GM21737 (cell line): ENCODE results near the gene HMCN1.

Source experiments
- ATAC-seq: cut with Tn5 transposase; IDR thresholded peaks from one replicate; pipeline ENCODE4 v1.9.1; 2021; ENCODE audit warnings: mild to moderate bottlenecking, moderate library complexity; ENCODE audit not compliant: unreplicated experiment

Gene HMCN1

DNA sequence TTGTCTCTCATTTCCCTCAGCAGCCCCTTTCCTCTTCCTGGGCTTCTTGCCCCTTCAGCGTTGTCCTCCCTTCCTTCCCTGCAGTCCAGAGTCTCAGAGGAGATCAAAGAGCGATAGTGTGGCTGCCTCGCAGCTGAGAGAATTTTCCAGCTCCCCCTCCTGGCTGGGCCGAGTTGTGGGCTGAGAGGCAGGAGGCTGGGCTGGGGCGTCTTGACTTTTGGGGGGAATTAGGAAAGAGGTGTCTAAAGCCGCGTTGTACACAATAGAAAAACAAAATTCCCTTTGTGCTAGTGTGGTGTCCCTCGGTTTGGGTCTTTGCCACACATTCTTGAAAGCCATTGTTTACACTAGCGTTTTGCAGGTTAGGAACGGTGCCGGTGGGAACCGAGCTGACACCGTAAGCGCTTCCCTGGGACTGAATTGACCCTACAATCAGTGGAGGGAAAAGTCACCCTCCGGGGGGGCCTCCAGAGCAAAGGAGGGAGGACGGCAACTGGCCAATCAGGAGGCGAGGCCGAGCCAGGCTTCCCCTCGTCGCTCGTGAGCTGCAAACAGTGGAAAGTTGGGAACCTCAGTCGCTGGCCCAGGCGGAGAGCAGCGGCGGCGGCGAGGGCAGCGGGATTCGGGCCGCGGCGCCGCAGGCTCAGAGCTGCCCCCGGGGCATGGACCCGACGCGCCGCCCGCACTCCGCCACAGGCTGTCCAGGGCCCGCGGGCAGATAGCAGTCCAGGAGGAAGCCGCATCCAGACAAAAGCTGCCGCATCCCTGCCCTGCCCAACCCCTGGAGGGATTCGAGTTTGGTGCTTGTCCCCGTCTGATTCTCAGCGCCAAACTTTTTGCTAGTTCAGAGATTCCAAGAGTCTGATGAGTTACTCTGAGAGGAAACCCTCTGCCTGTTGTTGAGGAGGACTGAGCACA lies at the start of gene HMCN1:
Gene HMCN1, plus strand, starts transcription at position 574 of the 918 bp plus-strand sequence. CDS start 389 bp downstream, outside the sequence.
- ATAC-seq = no peak

DNA sequence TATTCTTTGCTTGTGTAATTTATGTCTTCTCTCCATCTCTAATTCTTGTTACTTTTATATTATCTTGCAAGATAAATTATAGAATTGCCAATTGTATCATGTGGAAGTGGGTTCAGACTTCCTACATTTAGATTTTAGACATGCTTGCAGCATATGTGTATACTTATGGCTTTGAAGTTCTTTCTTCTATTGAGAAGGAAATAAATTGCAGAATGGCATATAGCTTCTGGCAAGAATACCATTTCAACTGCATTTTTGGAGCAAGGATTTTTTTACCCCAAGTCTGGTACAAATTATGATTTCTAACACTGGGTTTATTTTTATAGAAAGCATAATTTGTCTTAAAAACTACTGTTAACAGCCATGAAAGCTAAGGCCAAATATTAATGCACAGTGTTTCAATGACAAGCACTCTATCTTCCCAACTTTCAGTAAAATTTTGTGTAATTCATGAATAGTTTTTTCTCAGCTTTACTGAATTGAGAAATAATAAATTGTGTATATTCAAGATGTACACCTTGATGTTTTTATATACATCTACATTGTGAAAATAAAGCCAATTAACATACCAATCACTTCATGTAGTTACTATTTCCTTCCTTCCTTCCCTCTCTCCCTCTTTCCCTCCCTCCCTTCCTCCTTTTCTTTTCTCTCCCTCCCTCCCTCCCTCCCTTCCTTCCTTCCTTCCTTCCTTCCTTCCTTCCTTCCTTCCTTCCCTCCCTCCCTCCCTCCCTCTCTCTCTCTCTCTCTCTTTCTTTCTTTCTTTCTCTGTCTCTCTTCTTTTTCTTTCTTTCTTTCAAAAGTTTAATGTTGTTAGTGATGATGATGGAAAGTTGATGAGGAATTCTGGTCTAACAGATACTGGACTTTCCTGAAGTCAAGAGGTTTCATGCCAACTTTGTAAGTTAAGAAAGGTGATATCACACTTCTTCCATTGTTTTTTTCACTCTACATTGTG lies 47.1 kb upstream of the HMCN1 start:
- ATAC-seq = no peak

DNA sequence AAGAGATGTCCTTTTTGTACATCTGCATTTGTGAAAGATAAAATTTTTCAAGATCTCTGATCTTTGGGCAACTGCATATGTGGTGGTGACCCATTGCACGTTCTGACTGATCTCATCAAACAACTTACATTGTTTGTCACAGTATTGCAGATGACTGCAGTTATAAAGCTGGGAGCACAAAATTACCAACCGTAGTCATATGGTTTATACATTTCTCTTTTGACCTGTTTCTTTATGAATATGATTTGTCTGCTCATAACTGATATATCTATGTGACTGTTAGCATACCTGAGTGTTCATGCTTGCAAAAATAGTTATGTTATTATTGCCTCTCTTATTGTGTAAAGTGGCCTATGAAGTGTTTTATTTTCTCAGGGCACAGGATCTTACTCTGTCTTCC lies 43.7 kb upstream of the HMCN1 start:
- no peak for ATAC-seq

DNA sequence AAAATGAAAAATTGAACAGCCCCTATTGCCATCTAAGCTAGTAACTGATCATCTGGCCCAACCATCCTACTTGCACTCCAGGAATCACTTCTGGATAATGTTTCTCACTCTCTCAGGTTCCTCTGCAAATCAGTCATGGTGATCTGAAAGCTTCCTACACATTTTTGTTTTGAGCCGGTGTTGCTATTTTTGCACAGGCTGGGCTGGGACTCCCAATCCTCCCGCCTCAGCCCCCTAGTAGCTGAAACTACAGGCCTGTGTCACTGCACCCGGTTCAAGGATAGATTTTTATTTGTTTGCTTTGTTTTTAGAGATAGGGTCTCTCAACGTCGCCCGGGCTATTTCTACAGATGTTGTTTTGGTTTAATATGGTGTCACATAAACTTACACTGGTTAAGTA lies 40.5 kb upstream of the HMCN1 start:
- peak; percentile 31 for ATAC-seq

DNA sequence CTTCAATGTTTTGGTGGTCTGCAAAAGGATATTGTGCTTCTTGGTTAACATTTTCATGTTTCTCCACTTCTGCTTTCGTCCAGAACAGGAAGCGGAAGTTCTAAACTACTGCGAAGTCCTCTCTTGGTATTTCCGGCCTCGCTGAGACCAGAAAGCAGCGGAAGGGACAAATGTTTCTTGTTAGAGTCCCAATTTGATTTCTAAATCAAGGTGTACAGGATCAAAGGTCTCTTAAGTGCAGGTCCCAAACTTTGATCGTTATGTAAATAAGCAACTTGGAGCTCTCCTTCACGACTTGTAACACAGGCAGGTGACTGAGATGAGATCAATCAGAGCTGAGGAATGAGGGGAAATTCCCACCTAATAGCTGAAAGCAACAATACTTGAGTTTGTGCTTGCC lies 40.1 kb upstream of the HMCN1 start:
- ATAC-seq = peak; percentile 82

DNA sequence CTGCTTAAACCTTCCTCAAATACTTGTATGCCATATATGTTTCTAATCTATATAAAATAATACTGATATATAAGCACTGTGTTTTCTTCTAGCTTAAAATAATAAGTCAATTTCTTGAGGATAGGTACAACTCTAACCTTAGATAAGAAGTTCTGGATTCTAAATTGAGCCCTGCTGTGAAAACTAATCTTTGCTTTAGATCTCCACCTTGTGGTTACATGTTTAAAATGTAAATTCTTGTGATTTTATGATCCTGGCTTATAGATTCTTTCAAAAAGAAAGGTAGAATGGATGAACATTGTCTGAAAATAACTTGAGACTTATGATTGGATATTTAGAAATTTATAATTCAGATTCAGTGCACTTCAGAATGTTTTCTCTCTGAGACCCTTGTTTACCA lies 38.9 kb upstream of the HMCN1 start:
- no peak for ATAC-seq

DNA sequence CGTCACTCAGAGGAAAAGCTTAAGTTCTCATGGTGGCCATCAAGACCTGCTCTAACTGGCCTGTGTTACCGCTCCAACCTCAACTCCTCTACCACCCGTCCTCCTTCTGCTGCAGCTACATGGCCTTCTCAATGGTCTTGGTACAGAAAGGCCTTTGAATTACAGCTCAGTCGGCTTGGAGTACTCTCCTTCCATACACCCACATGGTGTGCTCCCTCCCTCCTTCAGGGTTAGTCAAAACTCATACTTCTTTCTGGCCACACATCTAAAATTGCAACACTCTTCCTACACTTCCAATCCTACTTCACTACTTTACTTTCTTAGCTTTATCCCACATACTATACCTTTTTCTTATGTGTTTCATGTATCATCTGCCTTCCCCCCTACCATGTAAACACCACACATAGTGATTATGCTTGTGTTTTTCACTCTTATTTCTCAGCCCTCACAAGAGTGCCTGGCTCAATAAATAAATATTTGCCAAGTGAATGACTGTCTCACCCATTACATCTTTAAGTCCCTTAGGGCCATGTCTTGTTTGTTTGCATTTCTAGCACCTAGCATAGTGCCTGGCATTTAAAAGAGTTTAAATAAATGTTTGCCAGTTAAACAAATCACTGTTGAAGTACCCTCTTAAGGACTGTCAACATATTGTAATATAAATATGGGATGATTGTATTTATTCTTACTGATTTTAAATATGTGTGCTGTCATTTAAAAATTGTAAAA lies 37.6 kb upstream of the HMCN1 start:
- ATAC-seq = no peak

DNA sequence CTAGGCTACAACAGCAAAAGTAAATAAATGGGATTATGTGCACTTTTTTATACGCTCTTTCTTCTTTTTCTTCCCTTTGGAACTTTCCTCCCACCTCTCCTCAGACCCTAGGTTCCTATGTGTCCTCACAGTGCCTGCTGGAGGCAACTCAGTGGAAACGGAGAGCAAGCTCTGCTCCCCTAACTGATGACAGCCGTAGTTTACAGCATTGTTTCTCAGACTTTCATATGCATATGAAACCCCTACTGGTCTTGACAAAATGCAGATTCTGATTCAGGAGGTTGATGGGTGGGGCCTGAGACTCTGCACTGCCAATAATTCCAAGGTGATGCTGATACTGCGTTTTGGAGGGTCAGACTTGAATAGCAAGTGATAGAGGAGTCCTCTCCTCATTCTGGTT lies 34.3 kb upstream of the HMCN1 start:
- no peak for ATAC-seq

DNA sequence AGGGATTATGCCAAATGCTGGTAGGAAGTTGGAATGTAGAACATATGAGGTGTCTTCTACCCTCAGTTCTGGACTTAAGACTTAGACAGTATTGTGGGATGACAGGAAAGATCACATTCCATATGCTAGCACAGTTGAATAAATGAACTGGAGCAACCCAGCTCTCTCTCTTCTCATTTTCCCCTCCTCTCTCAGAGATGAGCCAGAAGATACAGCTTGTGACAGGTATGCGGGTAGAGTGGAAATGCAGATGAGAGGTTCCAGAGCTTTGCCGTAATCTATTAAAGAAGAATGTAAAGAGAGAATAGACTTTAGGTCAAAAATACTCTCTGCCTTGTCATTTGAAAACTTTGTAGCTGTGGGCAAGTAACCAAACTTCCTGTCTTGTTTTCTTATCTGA lies 32.5 kb upstream of the HMCN1 start:
- no peak for ATAC-seq

DNA sequence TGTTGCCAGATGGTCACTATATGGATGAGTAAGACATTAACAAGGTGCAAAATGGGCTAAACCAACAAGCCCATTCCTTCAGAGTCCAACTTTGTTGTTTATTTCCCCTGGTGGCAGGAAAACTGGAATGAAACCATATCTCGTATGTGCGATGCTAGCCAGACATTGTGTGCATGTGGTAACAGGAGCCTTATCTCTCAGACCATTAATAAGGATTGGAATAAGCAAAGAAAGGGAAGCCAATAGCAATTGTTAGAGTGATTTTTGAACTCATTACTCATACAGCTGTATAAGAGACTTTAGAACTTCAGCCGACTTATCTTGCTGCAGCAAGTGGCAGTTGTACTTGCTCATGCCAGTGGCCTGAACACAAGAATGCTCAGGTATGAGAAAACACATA lies 30.0 kb upstream of the HMCN1 start:
- ATAC-seq = no peak

DNA sequence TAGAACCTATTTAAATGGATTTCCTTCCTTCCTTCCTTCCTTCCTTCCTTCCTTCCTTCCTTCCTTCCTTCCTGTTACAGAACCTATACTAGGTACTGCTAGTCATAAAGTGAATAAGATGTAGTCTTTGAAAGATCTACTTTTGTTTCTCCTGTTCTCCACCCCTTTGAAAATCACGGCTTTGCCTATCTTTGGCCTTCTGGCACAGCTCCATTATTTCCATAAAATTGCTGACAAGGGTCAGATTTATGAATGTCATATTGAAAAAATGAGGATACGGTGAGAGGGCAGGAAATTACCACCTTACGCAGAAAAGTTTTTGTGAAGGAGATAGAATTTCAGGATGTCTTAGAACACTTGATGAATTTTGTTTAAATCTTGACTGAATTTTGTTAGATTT lies 18.1 kb upstream of the HMCN1 start:
- ATAC-seq = no peak

DNA sequence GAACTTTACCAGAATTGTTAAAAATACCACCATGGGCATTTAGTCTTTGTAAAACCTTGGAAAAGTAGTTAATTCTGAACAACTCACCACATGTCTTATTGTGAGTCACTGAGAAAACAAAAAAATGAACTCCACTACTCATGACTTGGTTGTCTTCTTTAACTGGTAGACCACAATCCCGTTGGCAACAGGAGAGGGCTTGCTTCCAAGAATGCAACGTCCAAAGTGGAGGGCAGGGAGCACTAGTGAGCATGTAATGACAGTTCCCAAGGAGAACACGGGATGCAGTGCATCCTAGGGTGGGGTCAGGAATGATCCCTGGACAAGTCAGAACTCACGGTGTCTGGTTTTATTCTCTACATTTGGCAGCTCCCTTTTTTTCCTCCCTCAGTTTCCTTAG lies 15.2 kb upstream of the HMCN1 start:
- no peak for ATAC-seq

DNA sequence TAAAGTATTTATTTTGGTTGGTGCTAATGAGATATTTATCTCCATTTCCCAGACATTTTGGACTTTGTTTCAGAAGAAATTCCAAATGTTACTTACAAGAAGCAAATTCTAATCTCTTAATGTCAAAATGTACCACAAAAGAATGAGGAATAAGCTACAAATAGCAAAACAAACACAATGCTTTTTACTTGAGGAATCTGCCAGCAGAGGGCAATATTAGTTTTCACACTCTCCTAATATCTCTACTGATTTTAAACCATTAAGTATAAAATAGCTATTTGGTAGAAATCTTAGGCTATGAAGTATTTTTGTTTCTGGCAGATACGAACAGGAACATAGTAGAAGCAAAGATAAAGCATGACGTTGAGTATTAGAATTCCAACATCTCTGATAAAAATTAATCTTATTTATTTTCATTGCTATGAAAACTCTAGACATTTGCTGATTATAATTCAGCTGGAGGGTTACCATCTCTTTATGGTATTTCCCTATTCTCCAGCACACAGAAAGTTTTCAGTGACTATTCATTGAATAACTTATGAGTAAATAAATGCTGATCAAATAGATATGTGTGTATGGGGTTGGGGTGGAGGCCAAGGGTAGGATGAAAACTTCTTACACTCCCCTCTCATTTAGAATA lies 13.4 kb upstream of the HMCN1 start:
- ATAC-seq = no peak

DNA sequence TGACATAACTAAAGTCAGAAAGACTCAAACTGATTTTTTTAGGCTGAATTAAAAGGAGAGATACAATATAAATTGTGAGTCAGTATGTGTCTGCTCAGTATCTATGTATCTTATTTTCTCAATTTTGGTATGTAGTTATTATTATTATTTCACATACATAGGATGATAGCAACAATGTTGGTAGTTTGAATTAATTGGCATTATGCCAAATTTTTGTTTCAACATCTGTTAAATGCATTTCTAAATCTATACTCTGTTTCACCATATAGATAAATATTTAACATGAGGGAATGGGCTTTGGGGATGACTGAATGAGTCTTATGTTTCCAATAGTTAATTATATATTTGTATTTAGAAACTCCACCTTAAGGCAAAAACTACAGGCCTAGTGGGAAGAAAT lies 12.6 kb upstream of the HMCN1 start:
- ATAC-seq = no peak

DNA sequence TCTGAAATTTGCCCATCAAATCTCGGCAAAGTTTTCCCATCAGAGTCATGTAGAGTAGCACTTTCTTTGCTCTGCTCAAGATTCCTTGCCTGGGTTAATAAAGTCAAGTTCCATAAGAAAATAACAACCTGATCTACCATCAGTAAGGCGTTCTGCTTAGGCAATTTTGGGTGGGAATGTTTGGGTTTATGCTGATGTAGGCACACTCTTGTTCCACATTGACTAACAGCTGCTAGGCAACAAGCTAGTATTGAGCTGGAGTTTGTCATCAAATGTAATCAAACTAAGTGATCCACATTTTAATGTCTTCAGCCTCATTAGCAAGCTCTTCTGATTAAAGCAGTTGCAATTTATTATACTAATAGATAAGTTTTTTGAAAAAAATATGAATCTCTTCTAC lies 12.1 kb upstream of the HMCN1 start:
- ATAC-seq = no peak

DNA sequence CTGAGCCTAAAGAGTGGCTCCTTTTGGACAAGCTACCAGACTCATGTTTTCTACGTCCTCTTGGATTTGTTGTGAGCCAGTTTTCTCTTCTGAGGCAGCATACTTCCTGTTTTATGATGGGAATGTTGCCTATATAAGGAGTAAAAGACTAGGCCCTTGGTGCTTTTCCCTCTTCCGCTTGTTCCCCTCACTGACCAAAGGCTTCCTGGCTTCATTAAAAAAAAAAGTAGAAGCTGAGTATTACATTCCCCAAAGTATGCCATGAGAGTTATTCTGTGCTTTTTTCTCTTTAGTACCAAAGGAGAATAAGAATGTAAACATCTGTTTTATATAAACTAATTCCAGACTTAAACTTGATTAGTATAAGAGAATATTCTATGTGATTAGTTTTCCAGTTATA lies 6.5 kb upstream of the HMCN1 start:
- no peak for ATAC-seq

DNA sequence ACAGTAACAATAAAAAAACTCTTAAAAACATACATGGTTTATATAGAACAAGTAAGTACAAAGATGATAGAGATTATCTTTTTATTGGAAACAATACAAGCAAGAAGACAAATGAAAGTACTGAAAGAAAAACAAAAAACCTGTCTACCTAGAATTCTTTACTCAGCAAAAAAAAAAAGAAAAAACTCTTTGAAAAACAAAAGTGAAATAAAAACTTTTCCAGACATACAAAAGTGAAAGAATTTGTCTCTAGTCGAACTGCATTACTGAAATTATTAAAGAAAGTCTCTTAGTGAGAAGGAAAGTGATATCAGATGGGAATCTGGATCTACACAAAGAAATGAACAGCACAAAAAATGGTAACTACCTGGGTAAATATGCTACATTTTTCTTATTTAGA lies 2.7 kb upstream of the HMCN1 start:
- no peak for ATAC-seq

DNA sequence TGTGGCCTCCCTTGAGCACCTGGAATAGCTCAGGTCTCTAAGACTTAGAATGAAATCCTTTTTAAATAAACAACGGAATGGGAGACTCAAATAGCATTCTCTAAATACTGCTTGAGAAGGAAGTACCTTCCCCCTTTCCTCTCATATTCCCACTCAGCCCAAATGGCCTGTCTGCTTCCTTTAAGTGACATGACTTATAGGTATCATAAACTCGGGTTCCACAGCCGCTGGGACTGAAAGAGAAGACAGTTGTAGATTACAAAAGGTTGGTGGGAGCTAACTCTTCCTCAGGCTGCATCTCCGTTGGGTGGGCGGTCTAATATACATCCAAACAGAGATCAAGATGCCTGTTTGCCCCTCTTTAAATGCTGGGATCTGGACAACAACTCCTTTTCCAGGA lies 1.2 kb upstream of the HMCN1 start:
- ATAC-seq = no peak

DNA sequence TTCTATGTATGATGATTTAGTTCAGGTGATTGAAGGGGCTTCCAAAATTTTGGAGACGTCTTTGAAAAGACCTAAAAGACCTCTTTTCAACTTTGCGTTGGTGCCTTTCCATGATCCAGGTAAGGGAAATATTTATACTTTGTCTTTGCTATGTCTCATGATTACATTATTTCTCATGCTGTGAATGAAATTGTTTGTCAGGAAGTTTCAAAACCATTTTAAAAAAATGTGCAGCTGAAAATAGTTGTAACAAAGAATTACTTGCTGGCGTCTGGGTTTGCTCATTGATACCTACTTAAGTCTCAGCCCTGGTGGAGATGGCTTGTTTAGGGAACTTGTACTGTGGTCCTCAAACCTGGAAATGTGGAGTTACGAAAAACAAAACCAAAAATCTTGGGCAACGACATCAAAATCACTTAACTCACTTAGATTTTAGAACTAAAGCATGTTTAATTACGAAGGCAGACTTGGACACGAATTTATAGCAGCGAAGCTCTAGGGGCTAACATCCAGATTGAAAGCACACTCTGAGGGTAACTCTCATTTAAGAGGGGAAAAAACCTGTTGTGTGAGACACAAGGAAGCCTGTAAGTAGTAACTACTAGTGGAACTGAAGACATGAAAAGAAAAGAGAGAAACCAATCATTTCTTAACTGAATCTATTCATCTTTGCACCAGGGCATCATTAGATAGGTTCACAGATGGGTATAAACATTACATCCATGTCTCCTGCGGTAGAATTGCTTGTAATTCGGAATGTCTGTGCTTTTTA lies 924 bp downstream of the HMCN1 start:
- ATAC-seq = no peak

DNA sequence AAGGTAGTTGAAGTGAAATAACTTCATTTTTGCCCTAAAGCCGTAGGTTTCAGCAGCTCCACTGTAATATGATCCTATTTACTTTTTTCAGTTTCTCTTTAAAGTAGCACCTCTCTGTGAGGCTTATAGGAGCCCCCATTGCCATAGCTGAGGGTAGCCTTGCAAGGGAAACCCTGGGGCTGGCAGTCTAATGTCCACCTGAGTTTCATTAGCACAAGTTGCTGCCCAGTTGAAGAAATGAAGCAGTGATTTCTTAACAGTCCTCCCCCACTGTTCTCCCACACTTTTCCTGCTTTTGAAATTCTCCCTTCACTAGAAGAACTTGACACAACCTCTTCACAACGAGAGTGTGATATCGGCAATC lies 1.5 kb downstream of the HMCN1 start:
- no peak for ATAC-seq
